ENCODE results near the gene SMIM35.

SMIM35 gene

DNA sequence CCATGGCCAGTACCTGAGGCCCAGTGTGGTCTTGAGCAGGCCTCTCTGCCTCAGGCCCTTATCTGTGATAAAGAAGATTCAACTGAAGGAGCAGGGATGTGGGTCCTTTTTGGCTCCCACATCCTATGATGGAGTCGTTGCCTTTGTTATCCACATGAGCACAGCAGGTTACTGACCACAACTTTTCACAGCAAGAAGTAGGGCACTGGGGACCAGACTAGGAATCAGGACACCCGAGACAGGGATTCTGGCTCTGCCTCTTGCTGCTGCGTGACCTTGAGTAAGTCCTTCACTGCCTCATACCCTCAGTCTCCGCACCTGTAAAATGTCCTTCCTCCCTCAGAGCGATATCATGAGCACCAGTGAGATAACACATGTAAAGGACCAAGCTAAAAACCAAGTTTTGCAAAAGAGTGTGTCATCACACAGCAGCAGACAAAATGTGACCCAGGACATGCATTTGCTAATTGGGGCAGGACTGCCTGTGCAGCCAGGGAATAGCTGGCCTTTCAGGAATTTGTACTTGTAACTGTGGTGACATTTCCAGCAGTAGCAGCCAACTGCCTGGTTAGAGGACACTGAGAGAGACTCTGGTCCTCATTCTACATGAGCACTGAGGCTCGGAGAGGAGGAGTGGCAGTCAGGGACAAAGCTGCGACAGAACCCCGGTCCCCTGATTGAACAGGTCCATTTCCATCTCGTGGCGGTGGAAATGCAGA lies 13.2 kb upstream of the SMIM35 start:
- Histone ChIP-seq H2BK120ac (ENCODE audit: low read depth, low read length) (no peak overlapping the region), H3K79me1 (ENCODE audit: low read length) (no peaks in the 10 kb centered on the region), H3K18ac (ENCODE audit: low read length) (no peak overlapping the region), H2AK5ac (ENCODE audit: low read length) (no peak overlapping the region), H4K5ac (ENCODE audit: low read length) (no peak overlapping the region), H3K56ac (ENCODE audit: low read length) (no peak overlapping the region), H4K8ac (ENCODE audit: low read depth, low read length) (no peak overlapping the region), H2BK15ac (replicated peaks; ENCODE audit: low read depth) (no peak overlapping the region), H2BK5ac (ENCODE audit: low read length) (no peak overlapping the region), H3K4me1 (ENCODE audit: control insufficient read depth, low read depth, low read length) (peaks cover 9% of the 10 kb centered on the region), H3K27ac (ENCODE audit: low read depth, low read length) (no peak overlapping the region), H3K4me3 (ENCODE audit: low read length) (no peak overlapping the region), H3K4me2 (ENCODE audit: low read length) (no peak overlapping the region), H3K27me3 (ENCODE audit: insufficient read depth, low read length, poor library complexity) (no peaks in the 10 kb centered on the region), H3K9ac (ENCODE audit: low read length) (no peak overlapping the region), H3K4ac (ENCODE audit: low read depth, low read length) (no peak overlapping the region), H3K23ac (ENCODE audit: low read length) (no peak overlapping the region), H3K79me2 (ENCODE audit: control insufficient read depth, insufficient read depth, low read length) (no peaks in the 10 kb centered on the region), H3K36me3 (ENCODE audit: control insufficient read depth, insufficient read depth, low read length) (no peaks in the 10 kb centered on the region)
- no CpG with 5 or more reads among the region's 10 CpGs for WGBS (ENCODE audit: extremely low coverage, insufficient coverage, low lambda C conversion rate)
- peak; percentile 10 for DNase-seq

GRCh38 chr11:118098996-118099837 lies 12.5 kb upstream of the SMIM35 start:
- peak; percentile 47 for DNase-seq

GRCh38 chr11:118095967-118096367 lies 9.2 kb upstream of the SMIM35 start:
- no peak overlapping the region for H2BK15ac ChIP-seq (replicated peaks; ENCODE audit: low read depth)
- H3K27ac ChIP-seq (ENCODE audit: low read depth, low read length): no peak overlapping the region
- no peaks in the 10 kb centered on the region for H3K36me3 ChIP-seq (ENCODE audit: control insufficient read depth, insufficient read depth, low read length)
- no peak overlapping the region for H3K18ac ChIP-seq (ENCODE audit: low read length)
- no peaks in the 10 kb centered on the region for H3K79me2 ChIP-seq (ENCODE audit: control insufficient read depth, insufficient read depth, low read length)
- no peaks in the 10 kb centered on the region for H3K79me1 ChIP-seq (ENCODE audit: low read length)
- no peak overlapping the region for H3K9ac ChIP-seq (ENCODE audit: low read length)
- H3K4me3 ChIP-seq (ENCODE audit: low read length): no peak overlapping the region
- H4K8ac ChIP-seq (ENCODE audit: low read depth, low read length): no peak overlapping the region
- DNase-seq: no peak
- H2BK5ac ChIP-seq (ENCODE audit: low read length): no peak overlapping the region
- H3K4me1 ChIP-seq (ENCODE audit: control insufficient read depth, low read depth, low read length): peaks cover 9% of the 10 kb centered on the region
- no peaks in the 10 kb centered on the region for H3K27me3 ChIP-seq (ENCODE audit: insufficient read depth, low read length, poor library complexity)
- no peak overlapping the region for H3K56ac ChIP-seq (ENCODE audit: low read length)
- H3K4me2 ChIP-seq (ENCODE audit: low read length): no peak overlapping the region
- H2BK120ac ChIP-seq (ENCODE audit: low read depth, low read length): no peak overlapping the region
- H3K23ac ChIP-seq (ENCODE audit: low read length): no peak overlapping the region
- no peak overlapping the region for H3K4ac ChIP-seq (ENCODE audit: low read depth, low read length)
- H4K5ac ChIP-seq (ENCODE audit: low read length): no peak overlapping the region
- no CpG with 5 or more reads among the region's 1 CpG for WGBS (ENCODE audit: extremely low coverage, insufficient coverage, low lambda C conversion rate)
- no peak overlapping the region for H2AK5ac ChIP-seq (ENCODE audit: low read length)

More at GRCh38 chr11:118098996-118099837, 12.5 kb upstream of the SMIM35 start:
- Histone ChIP-seq H3K4me1 (ENCODE audit: control insufficient read depth, low read depth, low read length) (peaks cover 9% of the 10 kb centered on the region), H3K27me3 (ENCODE audit: insufficient read depth, low read length, poor library complexity) (no peaks in the 10 kb centered on the region), H3K27ac (ENCODE audit: low read depth, low read length) (no peak overlapping the region), H2BK120ac (ENCODE audit: low read depth, low read length) (no peak overlapping the region), H3K79me1 (ENCODE audit: low read length) (no peaks in the 10 kb centered on the region), H3K9ac (ENCODE audit: low read length) (no peak overlapping the region), H3K4me2 (ENCODE audit: low read length) (no peak overlapping the region), H2BK5ac (ENCODE audit: low read length) (no peak overlapping the region), H4K8ac (ENCODE audit: low read depth, low read length) (no peak overlapping the region), H4K5ac (ENCODE audit: low read length) (no peak overlapping the region), H3K4ac (ENCODE audit: low read depth, low read length) (no peak overlapping the region), H3K18ac (ENCODE audit: low read length) (no peak overlapping the region), H3K36me3 (ENCODE audit: control insufficient read depth, insufficient read depth, low read length) (no peaks in the 10 kb centered on the region), H3K56ac (ENCODE audit: low read length) (no peak overlapping the region), H3K4me3 (ENCODE audit: low read length) (no peak overlapping the region), H3K23ac (ENCODE audit: low read length) (no peak overlapping the region), H3K79me2 (ENCODE audit: control insufficient read depth, insufficient read depth, low read length) (no peaks in the 10 kb centered on the region), H2AK5ac (ENCODE audit: low read length) (no peak overlapping the region), H2BK15ac (replicated peaks; ENCODE audit: low read depth) (no peak overlapping the region)
- WGBS (ENCODE audit: extremely low coverage, insufficient coverage, low lambda C conversion rate): no CpG with 5 or more reads among the region's 11 CpGs

GRCh38 chr11:118095493-118095892 lies 8.7 kb upstream of the SMIM35 start:
- H4K5ac ChIP-seq (ENCODE audit: low read length): no peak overlapping the region
- no peak overlapping the region for H3K9ac ChIP-seq (ENCODE audit: low read length)
- peaks cover 9% of the 10 kb centered on the region for H3K4me1 ChIP-seq (ENCODE audit: control insufficient read depth, low read depth, low read length)
- no peak overlapping the region for H3K4me2 ChIP-seq (ENCODE audit: low read length)
- H3K27me3 ChIP-seq (ENCODE audit: insufficient read depth, low read length, poor library complexity): no peaks in the 10 kb centered on the region
- no peak overlapping the region for H2AK5ac ChIP-seq (ENCODE audit: low read length)
- no peak overlapping the region for H3K4me3 ChIP-seq (ENCODE audit: low read length)
- DNase-seq: no peak
- H3K27ac ChIP-seq (ENCODE audit: low read depth, low read length): no peak overlapping the region
- WGBS (ENCODE audit: extremely low coverage, insufficient coverage, low lambda C conversion rate): no CpG with 5 or more reads among the region's 4 CpGs
- no peak overlapping the region for H2BK120ac ChIP-seq (ENCODE audit: low read depth, low read length)
- H4K8ac ChIP-seq (ENCODE audit: low read depth, low read length): no peak overlapping the region
- no peaks in the 10 kb centered on the region for H3K36me3 ChIP-seq (ENCODE audit: control insufficient read depth, insufficient read depth, low read length)
- H3K18ac ChIP-seq (ENCODE audit: low read length): no peak overlapping the region
- no peak overlapping the region for H3K56ac ChIP-seq (ENCODE audit: low read length)
- no peak overlapping the region for H3K4ac ChIP-seq (ENCODE audit: low read depth, low read length)
- H3K23ac ChIP-seq (ENCODE audit: low read length): no peak overlapping the region
- H2BK5ac ChIP-seq (ENCODE audit: low read length): no peak overlapping the region
- H2BK15ac ChIP-seq (replicated peaks; ENCODE audit: low read depth): no peak overlapping the region
- no peaks in the 10 kb centered on the region for H3K79me2 ChIP-seq (ENCODE audit: control insufficient read depth, insufficient read depth, low read length)
- no peaks in the 10 kb centered on the region for H3K79me1 ChIP-seq (ENCODE audit: low read length)

DNA sequence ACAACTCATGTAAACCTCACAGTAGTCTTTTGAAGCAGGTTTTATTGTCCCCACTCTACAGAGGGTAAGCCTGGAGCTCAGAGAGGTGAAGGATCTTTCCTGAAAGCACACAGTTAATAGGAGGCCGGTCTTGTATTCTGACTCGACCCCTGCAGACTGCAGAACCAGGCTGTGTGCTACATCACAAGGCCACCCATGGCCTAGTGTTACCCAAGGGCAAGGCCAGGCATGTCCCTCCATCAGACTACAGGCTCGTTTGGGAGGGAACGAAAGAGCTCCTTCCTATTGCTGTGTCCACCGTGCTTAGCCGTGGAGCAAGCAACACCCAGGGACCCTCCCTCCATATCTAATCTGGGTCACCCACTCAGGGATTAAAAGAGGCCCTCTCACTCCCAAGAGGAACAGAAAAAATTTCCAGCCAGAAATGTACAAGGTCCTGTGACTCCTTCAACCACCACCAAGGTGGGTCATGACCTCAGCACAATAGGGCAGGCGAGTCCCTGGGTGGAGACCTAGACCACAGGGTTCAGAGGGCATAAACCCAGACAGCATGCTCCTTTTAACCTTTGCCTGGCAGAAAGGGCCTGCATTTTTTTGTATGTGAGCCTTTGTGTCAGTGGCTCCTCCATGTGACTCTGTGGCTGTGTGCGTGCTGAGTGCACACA lies 6.3 kb upstream of the SMIM35 start:
- no CpG with 5 or more reads among the region's 8 CpGs for WGBS (ENCODE audit: extremely low coverage, insufficient coverage, low lambda C conversion rate)
- H3K23ac ChIP-seq (ENCODE audit: low read length): no peak overlapping the region
- DNase-seq: no peak

More for the DNA sequence above, 6.3 kb upstream of the SMIM35 start:
- Histone ChIP-seq H3K9ac (ENCODE audit: low read length) (no peak overlapping the region), H2BK15ac (replicated peaks; ENCODE audit: low read depth) (no peak overlapping the region), H3K79me2 (ENCODE audit: control insufficient read depth, insufficient read depth, low read length) (no peaks in the 10 kb centered on the region), H3K56ac (ENCODE audit: low read length) (no peak overlapping the region), H3K36me3 (ENCODE audit: control insufficient read depth, insufficient read depth, low read length) (no peaks in the 10 kb centered on the region), H3K18ac (ENCODE audit: low read length) (no peak overlapping the region), H4K8ac (ENCODE audit: low read depth, low read length) (no peak overlapping the region), H3K27me3 (ENCODE audit: insufficient read depth, low read length, poor library complexity) (no peaks in the 10 kb centered on the region), H3K79me1 (ENCODE audit: low read length) (no peaks in the 10 kb centered on the region), H4K5ac (ENCODE audit: low read length) (no peak overlapping the region), H3K4me2 (ENCODE audit: low read length) (no peak overlapping the region), H3K4me1 (ENCODE audit: control insufficient read depth, low read depth, low read length) (no peaks in the 10 kb centered on the region), H3K27ac (ENCODE audit: low read depth, low read length) (no peak overlapping the region), H2BK120ac (ENCODE audit: low read depth, low read length) (no peak overlapping the region), H3K4me3 (ENCODE audit: low read length) (no peak overlapping the region), H2BK5ac (ENCODE audit: low read length) (no peak overlapping the region), H3K4ac (ENCODE audit: low read depth, low read length) (no peak overlapping the region), H2AK5ac (ENCODE audit: low read length) (no peak overlapping the region)

Measured in mesendoderm (in vitro differentiated cells).